ENCODE data around the gene E4F1.

E4F1 gene

GRCh38 chr16:2223221-2223941 is at the start of gene E4F1:
TSS of gene E4F1 (plus strand) at chr16:2223591. CDS start at chr16:2223614, 23 bp downstream.
- DNase-seq, result peak; percentile 99

- no peak for DNase-seq
These were observed 49.5 kb upstream of the E4F1 start for GRCh38 chr16:2173916-2174315.

GRCh38 chr16:2174396-2175131 is 48.8 kb upstream of the E4F1 start:
- no peak for DNase-seq

GRCh38 chr16:2175454-2175853 is 47.9 kb upstream of the E4F1 start:
- DNase-seq, result no peak

GRCh38 chr16:2176047-2176446 is 47.3 kb upstream of the E4F1 start:
- DNase-seq, result no peak

- no peak for DNase-seq
These were observed 46.3 kb upstream of the E4F1 start for GRCh38 chr16:2177101-2177500.

GRCh38 chr16:2177561-2177960 is 45.8 kb upstream of the E4F1 start:
- no peak for DNase-seq

GRCh38 chr16:2178321-2179106 is 44.9 kb upstream of the E4F1 start:
- no peak for DNase-seq

GRCh38 chr16:2179107-2179501 is 44.3 kb upstream of the E4F1 start:
- no peak for DNase-seq

GRCh38 chr16:2179576-2179975 is 43.8 kb upstream of the E4F1 start:
- DNase-seq, result no peak

- DNase-seq, result no peak
These were observed 42.9 kb upstream of the E4F1 start for GRCh38 chr16:2180461-2180860.

GRCh38 chr16:2180962-2181923 is 42.1 kb upstream of the E4F1 start:
- no peak for DNase-seq

GRCh38 chr16:2181952-2182351 is 41.4 kb upstream of the E4F1 start:
- no peak for DNase-seq

- no peak for DNase-seq
These were observed 39.7 kb upstream of the E4F1 start for GRCh38 chr16:2183671-2184070.

- DNase-seq, result no peak
These were observed 39.0 kb upstream of the E4F1 start for GRCh38 chr16:2184346-2184745.

GRCh38 chr16:2184962-2185361 is 38.4 kb upstream of the E4F1 start:
- no peak for DNase-seq

- no peak for DNase-seq
These were observed 37.3 kb upstream of the E4F1 start for GRCh38 chr16:2186064-2186463.

- DNase-seq, result no peak
These were observed 36.9 kb upstream of the E4F1 start for GRCh38 chr16:2186505-2186904.

- no peak for DNase-seq
These were observed 36.2 kb upstream of the E4F1 start for GRCh38 chr16:2187212-2187611.

- DNase-seq, result no peak
These were observed 35.0 kb upstream of the E4F1 start for GRCh38 chr16:2188395-2188794.

GRCh38 chr16:2189252-2189893 is 34.0 kb upstream of the E4F1 start:
- DNase-seq, result no peak

Measured in activated gamma-delta T cell treated with Interleukin-2 at 50 U/mL for 16 hours (primary cell).